Endothelial cell of umbilical vein (primary cell): ENCODE data around the gene DGKG. TPM values are rescaled to one million over a fixed set of nuclear protein-coding genes. Genes with fewer than 3 reads are reported as not detected.

Source experiments
- BruUV-seq: library from RNA; stranded (reverse); fragments of 400-500 nt; replicated peaks from 2 replicates; lab custom pipeline; 2021; lab: Mats Ljungman, UMichigan
- CTCF ChIA-PET: fragments of 300-600, 350-600 bp; sonication (Branson Sonifier 250); formaldehyde crosslinking; loops from one replicate; lab custom pipeline; 2021; ENCODE audit warnings: antibody characterized with exemption, inconsistent platforms; lab: Charles Lee
- POLR2A ChIA-PET: fragments of 300-600, 350-600 bp; sonication (Branson Sonifier 250); formaldehyde crosslinking; loops from one replicate; lab custom pipeline; 2021; ENCODE audit warnings: antibody characterized with exemption, inconsistent platforms; lab: Charles Lee
- DNase-seq: peaks from one replicate; pipeline ENCODE4 v3.0.0-alpha.2; 2011; ENCODE audit warnings: low read depth, low spot score
- FAIRE-seq: peaks from 2 replicates; lab custom pipeline; 2011; peaks lifted over from hg19 to GRCh38; lab: Jason Lieb, UNC
- H2AFZ ChIP-seq: 2 replicates; pipeline ENCODE4 v1.6.0; 2012; ENCODE audit warnings: low read depth, low read length, control low read depth, inconsistent platforms
- H3K27ac ChIP-seq: 2 replicates; pipeline ENCODE4 v1.5.1; 2011; ENCODE audit warnings: low read depth, mild to moderate bottlenecking, control low read depth, low read length, moderate library complexity; ENCODE audit not compliant: insufficient read depth
- H3K27me3 ChIP-seq, 2 experiments: 2 replicates each; pipeline versions ENCODE4 v1.6.0 to v1.6.1; 2011; ENCODE audit warnings: low read length in 2 of 2, mixed read lengths in 1 of 2; ENCODE audit not compliant: control insufficient read depth in 2 of 2, insufficient read depth in 2 of 2
- H3K36me3 ChIP-seq, 2 experiments: 2 replicates in 1 of 2; 3 replicates in 1 of 2; pipeline ENCODE4 v1.5.1; 2011; ENCODE audit warnings: low read length in 2 of 2, mild to moderate bottlenecking in 1 of 2, moderate library complexity in 1 of 2; ENCODE audit not compliant: control insufficient read depth in 2 of 2, insufficient read depth in 2 of 2; ENCODE audit errors: extremely low read depth in 1 of 2
- H3K4me1 ChIP-seq: 3 replicates; pipeline ENCODE4 v1.5.1; 2011; ENCODE audit warnings: mild to moderate bottlenecking, low read length; ENCODE audit not compliant: control insufficient read depth, insufficient read depth; ENCODE audit errors: extremely low read depth
- H3K4me2 ChIP-seq: 2 replicates; pipeline ENCODE4 v1.6.1; 2011; ENCODE audit warnings: low read length, control low read depth, mixed read lengths; ENCODE audit not compliant: insufficient read depth
- H3K4me3 ChIP-seq, 3 experiments: fragments of 200-600 bp in 1 of 3; sonication (generic), shearing (Covaris generic) in 1 of 3; replicated peaks in 1 of 3; 2 replicates each; pipeline ENCODE4 v1.5.1; 2011 to 2016; ENCODE audit warnings: control low read depth in 3 of 3, low read length in 3 of 3, mild to moderate bottlenecking in 2 of 3, inconsistent platforms in 1 of 3, low read depth in 1 of 3, moderate library complexity in 1 of 3; ENCODE audit not compliant: insufficient read depth in 1 of 3
- H3K79me2 ChIP-seq: 2 replicates; pipeline ENCODE4 v1.6.0; 2012; ENCODE audit warnings: low read length, inconsistent platforms; ENCODE audit not compliant: control insufficient read depth, insufficient read depth
- H3K9ac ChIP-seq: replicated peaks from 2 replicates; pipeline ENCODE3; 2011; ENCODE audit warnings: low read length, control low read depth; ENCODE audit not compliant: insufficient read depth; ENCODE audit errors: extremely low read depth
- H3K9me1 ChIP-seq: replicated peaks from 3 replicates; pipeline ENCODE4 v1.6.0; 2011; ENCODE audit warnings: mild to moderate bottlenecking, low read length; ENCODE audit not compliant: control insufficient read depth, insufficient read depth; ENCODE audit errors: extremely low read depth
- H3K9me3 ChIP-seq: replicated peaks from 2 replicates; pipeline ENCODE4 v1.5.1; 2012; ENCODE audit warnings: low read length, inconsistent platforms; ENCODE audit not compliant: control insufficient read depth, insufficient read depth
- H4K20me1 ChIP-seq: replicated peaks from 2 replicates; pipeline ENCODE3; 2011; ENCODE audit warnings: mild to moderate bottlenecking, low read length; ENCODE audit not compliant: control insufficient read depth, insufficient read depth; ENCODE audit errors: extremely low read depth
- CTCF ChIP-seq, 2 donors: IDR thresholded peaks; 1 replicate in 1 of 2; 2 replicates in 1 of 2; pipeline ENCODE4 v1.5.1; 2011; ENCODE audit warnings: low read length in 2 of 2, mild to moderate bottlenecking in 2 of 2, moderate library complexity in 2 of 2, control low read depth in 1 of 2, inconsistent platforms in 1 of 2, low read depth in 1 of 2; ENCODE audit not compliant: insufficient read depth in 1 of 2; ENCODE audit errors: extremely low read depth in 1 of 2
- EZH2 ChIP-seq: IDR thresholded peaks from 2 replicates; pipeline ENCODE4 v1.6.1; 2012; ENCODE audit warnings: borderline replicate concordance, low read depth, mild to moderate bottlenecking, moderate library complexity, low read length, inconsistent platforms; ENCODE audit not compliant: severe bottlenecking
- FOS ChIP-seq: IDR thresholded peaks from 2 replicates; pipeline ENCODE4 v1.6.1; 2011; ENCODE audit warnings: mild to moderate bottlenecking, low read length, moderate library complexity, borderline replicate concordance; ENCODE audit not compliant: insufficient read depth
- GATA2 ChIP-seq: IDR thresholded peaks from 2 replicates; pipeline ENCODE4 v1.7.0; 2011; ENCODE audit warnings: low read depth, mild to moderate bottlenecking, moderate library complexity, mixed read lengths, low read length; ENCODE audit not compliant: insufficient read length, insufficient read depth
- JUN ChIP-seq: IDR thresholded peaks from 2 replicates; pipeline ENCODE4 v1.6.1; 2011; ENCODE audit warnings: borderline replicate concordance, low read depth; ENCODE audit not compliant: insufficient read length, insufficient read depth
- MAX ChIP-seq: IDR thresholded peaks from 2 replicates; pipeline ENCODE4 v1.6.1; 2011; ENCODE audit not compliant: insufficient read depth, insufficient read length
- MYC ChIP-seq: IDR thresholded peaks from one replicate; pipeline ENCODE4 v1.6.1; 2011; ENCODE audit warnings: mild to moderate bottlenecking, low read depth, low read length
- POLR2A ChIP-seq: IDR thresholded peaks from 2 replicates; pipeline ENCODE4 v1.6.1; 2012; ENCODE audit warnings: low read depth, mild to moderate bottlenecking, control low read depth, low read length
- POLR2AphosphoS5 ChIP-seq: IDR thresholded peaks from 2 replicates; pipeline ENCODE4 v1.6.1; 2012; ENCODE audit warnings: low read depth, mild to moderate bottlenecking, control low read depth, low read length, moderate library complexity; ENCODE audit not compliant: insufficient read depth
- dilution Hi-C: fragments of 300-500 bp; cut with MboI; formaldehyde crosslinking; loops from one replicate; pipeline ENCODE4 v1.15.0; 2019; ENCODE audit warnings: low sequenced_read_pairs; ENCODE audit not compliant: extremely low pct_ligation_motif_present
- intact Hi-C: fragments of 100-400 bp; cut with micrococcal nuclease; formaldehyde crosslinking; loops from one replicate; pipeline ENCODE4 v1.10.0; 2022
- polyA plus RNA-seq, 4 experiments: library from polyadenylated mRNA; depleted of rRNA in 3 of 4; stranded (reverse) in 3 of 4; unstranded in 1 of 4; fragments of >200 nt; gene quantifications; 2 replicates each; pipeline versions ENCODE4 v1.2.1 to v1.2.3, GENCODE V29; 2011 to 2012; ENCODE audit warnings: missing spikeins in 1 of 4
- total RNA-seq: library from RNA; stranded (reverse); gene quantifications from 2 replicates; pipeline ENCODE4 v1.2.3, GENCODE V29; 2021

Gene DGKG
- total and polyA plus RNA-seq, 2 donors (not counting 3 experiments of a cell fraction or from before 2014, with no cell fraction given) = not detected

GRCh38 chr3:186383026-186383993, 21.3 kb upstream of the DGKG start:
- Histone ChIP-seq H3K27ac (no peak overlapping the region), H2AFZ (no peak overlapping the region), H3K9ac (no peak overlapping the region), H3K9me1 (no peaks in the 10 kb centered on the region), H3K36me3 (no peaks in the 10 kb centered on the region), H3K4me2 (no peak overlapping the region), H3K4me1 (no peaks in the 10 kb centered on the region), H3K4me3 (no peak overlapping the region), H3K9me3 (no peaks in the 10 kb centered on the region), H3K27me3 (no peaks in the 10 kb centered on the region), H4K20me1 (no peaks in the 10 kb centered on the region), H3K79me2 (no peaks in the 10 kb centered on the region)
- dilution Hi-C loops (no loop called here), intact Hi-C loops (no loop called here)
- no peak for FAIRE-seq
- no TSS peak for BruUV-seq
- CTCF ChIA-PET = no interaction called here
- POLR2A ChIA-PET = no interaction called here
- TF ChIP-seq POLR2A (no peak), GATA2 (no peak), JUN (no peak), MAX (no peak), EZH2 (no peak), CTCF (IDR thresholded peaks at IDR 0.05; ENCODE audit: extremely low read depth in 1 of 2, insufficient read depth in 1 of 2, low read depth in 1 of 2, low read length in 2 of 2) (no peak), FOS (no peak), MYC (no peak), POLR2AphosphoS5 (no peak)
- no peak for DNase-seq
